H9 (cell line): ENCODE results near the gene FLVCR2. TPM values are rescaled to one million over a fixed set of nuclear protein-coding genes. Genes with fewer than 3 reads are reported as not detected.

Experiments used
- DNase-seq: peaks from one replicate; pipeline ENCODE4 v3.0.0-alpha.2; 2017
- H2AFZ ChIP-seq: one replicate; pipeline ENCODE4 v1.6.1; 2013; ENCODE audit warnings: mild to moderate bottlenecking, low read length, control low read depth, moderate library complexity
- H2AK5ac ChIP-seq: 2 replicates; pipeline ENCODE4 v1.6.1; 2013; ENCODE audit warnings: low read length, control low read depth, mixed read lengths; ENCODE audit not compliant: insufficient read length
- H2BK120ac ChIP-seq: one replicate; pipeline ENCODE4 v1.6.1; 2013; ENCODE audit warnings: low read depth, mild to moderate bottlenecking, low read length, control low read depth, inconsistent platforms; ENCODE audit not compliant: poor library complexity, severe bottlenecking
- H2BK12ac ChIP-seq: 2 replicates; pipeline ENCODE4 v1.6.1; 2013; ENCODE audit warnings: low read length, control low read depth, mixed read lengths, low read depth; ENCODE audit not compliant: insufficient read length
- H2BK15ac ChIP-seq: 2 replicates; pipeline ENCODE4 v1.6.1; 2013; ENCODE audit warnings: low read depth, low read length, control low read depth
- H2BK20ac ChIP-seq: one replicate; pipeline ENCODE4 v1.6.1; 2013; ENCODE audit warnings: low read depth, mild to moderate bottlenecking, low read length, control low read depth, inconsistent platforms; ENCODE audit not compliant: poor library complexity, severe bottlenecking
- H2BK5ac ChIP-seq: 2 replicates; pipeline ENCODE4 v1.6.1; 2013; ENCODE audit warnings: low read length, control low read depth, mixed read lengths; ENCODE audit not compliant: insufficient read length
- H3K14ac ChIP-seq: 2 replicates; pipeline ENCODE4 v1.6.1; 2013; ENCODE audit warnings: low read length, control low read depth; ENCODE audit not compliant: insufficient read depth
- H3K18ac ChIP-seq: 2 replicates; pipeline ENCODE4 v1.6.1; 2013; ENCODE audit warnings: low read depth, mild to moderate bottlenecking, mixed read lengths, low read length, control low read depth; ENCODE audit not compliant: insufficient read length
- H3K23ac ChIP-seq: 2 replicates; pipeline ENCODE4 v1.6.1; 2013; ENCODE audit warnings: low read length, control low read depth, mixed read lengths, low read depth; ENCODE audit not compliant: insufficient read length
- H3K23me2 ChIP-seq: 2 replicates; pipeline ENCODE4 v1.6.1; 2013; ENCODE audit warnings: low read depth, mild to moderate bottlenecking, mixed read lengths, low read length, control low read depth; ENCODE audit not compliant: insufficient read length, poor library complexity, severe bottlenecking
- H3K27ac ChIP-seq: 2 replicates; pipeline ENCODE4 v1.5.1; 2013; ENCODE audit warnings: low read length, control low read depth, mixed read lengths, low read depth; ENCODE audit not compliant: insufficient read length
- H3K27me3 ChIP-seq: 2 replicates; pipeline ENCODE4 v1.6.1; 2013; ENCODE audit warnings: low read length, control low read depth, inconsistent platforms; ENCODE audit not compliant: insufficient read depth
- H3K4ac ChIP-seq: 2 replicates; pipeline ENCODE4 v1.6.1; 2013; ENCODE audit warnings: low read depth, mild to moderate bottlenecking, control low read depth, inconsistent platforms, low read length, moderate library complexity
- H3K4me1 ChIP-seq: 2 replicates; pipeline ENCODE4 v1.6.1; 2013; ENCODE audit warnings: low read length, control low read depth, inconsistent platforms; ENCODE audit not compliant: insufficient read depth
- H3K4me2 ChIP-seq: 2 replicates; pipeline ENCODE4 v1.6.1; 2013; ENCODE audit warnings: low read length, control low read depth, mixed read lengths; ENCODE audit not compliant: insufficient read length, insufficient read depth
- H3K56ac ChIP-seq: 2 replicates; pipeline ENCODE4 v1.6.1; 2013; ENCODE audit warnings: low read depth, mild to moderate bottlenecking, mixed read lengths, low read length, control low read depth; ENCODE audit not compliant: insufficient read length
- H3K79me1 ChIP-seq: 2 replicates; pipeline ENCODE4 v1.6.1; 2013; ENCODE audit warnings: low read depth, mild to moderate bottlenecking, moderate library complexity, low read length, control low read depth, inconsistent platforms; ENCODE audit not compliant: insufficient read depth, poor library complexity, severe bottlenecking
- H3K79me2 ChIP-seq: 2 replicates; pipeline ENCODE4 v1.6.1; 2013; ENCODE audit warnings: low read length, control low read depth, inconsistent platforms; ENCODE audit not compliant: insufficient read depth
- H3K9ac ChIP-seq: 2 replicates; pipeline ENCODE4 v1.6.1; 2013; ENCODE audit warnings: low read length, control low read depth, mixed read lengths; ENCODE audit not compliant: insufficient read length; ENCODE audit errors: extremely low read depth
- H3K9me3 ChIP-seq: one replicate; pipeline ENCODE4 v1.6.1; 2013; ENCODE audit warnings: low read depth, low read length, inconsistent platforms; ENCODE audit not compliant: control insufficient read depth
- H3T11ph ChIP-seq: one replicate; pipeline ENCODE4 v1.6.1; 2013; ENCODE audit warnings: mild to moderate bottlenecking, low read length, control low read depth, inconsistent platforms
- H4K20me1 ChIP-seq: one replicate; pipeline ENCODE4 v1.6.1; 2013; ENCODE audit not compliant: control insufficient read depth, insufficient read length, insufficient read depth
- H4K5ac ChIP-seq: 2 replicates; pipeline ENCODE4 v1.6.1; 2013; ENCODE audit warnings: low read depth, mild to moderate bottlenecking, mixed read lengths, low read length, control low read depth; ENCODE audit not compliant: insufficient read length
- H4K8ac ChIP-seq: replicated peaks from 2 replicates; pipeline ENCODE4 v1.6.1; 2013; ENCODE audit warnings: low read length, control low read depth, mixed read lengths, low read depth; ENCODE audit not compliant: insufficient read length
- H4K91ac ChIP-seq: 2 replicates; pipeline ENCODE4 v1.6.1; 2013; ENCODE audit warnings: low read depth, mild to moderate bottlenecking, moderate library complexity, mixed read lengths, low read length, control low read depth; ENCODE audit not compliant: insufficient read length
- H3K27ac Mint-ChIP-seq, 3 experiments: 2 replicates in 2 of 3; 3 replicates in 1 of 3; pipeline ENCODE4 v1.8.0; 2020 to 2021; ENCODE audit warnings: mixed read lengths in 3 of 3, mild to moderate bottlenecking in 1 of 3, moderate library complexity in 1 of 3
- H3K27me3 Mint-ChIP-seq: 2 replicates; pipeline ENCODE4 v1.8.0; 2021; ENCODE audit warnings: low read depth, mild to moderate bottlenecking, moderate library complexity, mixed read lengths
- H3K36me3 Mint-ChIP-seq, 3 experiments: 2 replicates in 2 of 3; 3 replicates in 1 of 3; pipeline ENCODE4 v1.8.0; 2020 to 2021; ENCODE audit warnings: low read depth in 3 of 3, mixed read lengths in 3 of 3; ENCODE audit not compliant: insufficient read depth in 1 of 3
- H3K4me1 Mint-ChIP-seq, 2 experiments: 2 replicates each; pipeline ENCODE4 v1.8.0; 2020; ENCODE audit warnings: mixed read lengths in 2 of 2
- H3K4me3 Mint-ChIP-seq, 2 experiments: 2 replicates in 1 of 2; 3 replicates in 1 of 2; pipeline ENCODE4 v1.8.0; 2020 to 2021; ENCODE audit warnings: mild to moderate bottlenecking in 2 of 2, mixed read lengths in 2 of 2, moderate library complexity in 1 of 2
- H3K9me3 Mint-ChIP-seq, 2 experiments: 2 replicates in 1 of 2; 3 replicates in 1 of 2; pipeline ENCODE4 v1.8.0; 2020; ENCODE audit warnings: mild to moderate bottlenecking in 2 of 2, mixed read lengths in 2 of 2, moderate library complexity in 1 of 2
- CTCF ChIP-seq: fragments of 200-600 bp; sonication (generic); conservative IDR thresholded peaks from 3 replicates; pipeline ENCODE4 v1.8.0; 2021; ENCODE audit warnings: antibody characterized with exemption, mild to moderate bottlenecking
- WGBS: extraction: QIAGEN DNeasy Blood & Tissue Kit; methylation state at CpG from one replicate; pipeline ENCODE4 v1.1.7; 2013; ENCODE audit warnings: missing lambda C conversion rate, low lambda C conversion rate, mixed read lengths; ENCODE audit not compliant: insufficient read length; ENCODE audit errors: extremely low coverage; 5-methylcytosine and 5-hydroxymethylcytosine counted together
- total RNA-seq: library from RNA; stranded (reverse); gene quantifications from 2 replicates; pipeline ENCODE4 v1.2.1, GENCODE V29; 2021

FLVCR2 gene
- total RNA-seq, 1 experiment from 2014 or later, result 7.1 TPM

GRCh38 chr14:75636100-75636692, 57.8 kb downstream of the FLVCR2 start:
- no peak overlapping the region for H3K9ac ChIP-seq
- H2BK120ac ChIP-seq, result no peak overlapping the region
- H3K79me1 ChIP-seq, result no peaks in the 10 kb centered on the region
- Mint-ChIP-seq H3K27ac (no peak overlapping the region), H3K4me3 (no peak overlapping the region), H3K4me1 (peaks cover 33 to 40% of the 10 kb centered on the region in 2 experiments), H3K36me3 (peaks cover 0 to 5% (median 2%) of the 10 kb centered on the region in 3 experiments; a peak in 3 of 7 replicates), H3K9me3 (no peaks in the 10 kb centered on the region), H3K27me3 (no peaks in the 10 kb centered on the region)
- peaks cover 6% of the 10 kb centered on the region for H3K4me1 ChIP-seq
- H2AFZ ChIP-seq, result no peak overlapping the region
- DNase-seq, result peak; percentile 30
- H3K9me3 ChIP-seq, result no peaks in the 10 kb centered on the region
- no CpG with 5 or more reads among the region's 13 CpGs for WGBS
- no peak overlapping the region for H2BK12ac ChIP-seq
- no peak overlapping the region for H4K5ac ChIP-seq
- no peaks in the 10 kb centered on the region for H4K20me1 ChIP-seq
- no peak overlapping the region for H2AK5ac ChIP-seq
- no peak overlapping the region for H3K56ac ChIP-seq
- H3K27ac ChIP-seq, result no peak overlapping the region
- no peak overlapping the region for H3T11ph ChIP-seq
- H3K27me3 ChIP-seq, result no peaks in the 10 kb centered on the region
- no peak overlapping the region for H4K91ac ChIP-seq
- no peaks in the 10 kb centered on the region for H3K79me2 ChIP-seq
- H2BK15ac ChIP-seq, result no peak overlapping the region
- TF ChIP-seq CTCF, result no peak
- H3K18ac ChIP-seq, result no peak overlapping the region
- no peak overlapping the region for H4K8ac ChIP-seq
- H3K14ac ChIP-seq, result peak overlapping the region; percentile 8; the same call in 1 of the 2 replicates
- no peak overlapping the region for H3K23ac ChIP-seq
- H3K4ac ChIP-seq, result no peak overlapping the region
- no peak overlapping the region for H3K4me2 ChIP-seq
- no peaks in the 10 kb centered on the region for H3K23me2 ChIP-seq
- H2BK5ac ChIP-seq, result no peak overlapping the region
- H2BK20ac ChIP-seq, result no peak overlapping the region
